ENCODE measurements around the gene REG1A. TPM values are rescaled to one million over a fixed set of nuclear protein-coding genes. Genes with fewer than 3 reads are reported as not detected.

REG1A gene
- total RNA-seq, 5 donors from 2014 or later (not counting 1 experiment from before 2014, with no cell fraction given), result 9.1 to 11.7 (median 9.4) TPM; not detected in 2

- no CpG with 5 or more reads among the region's 1 CpG for WGBS (ENCODE audit: insufficient coverage)
- CTCF ChIA-PET, result no interaction called here
- no peaks in the 10 kb centered on the region for H3K27me3 Mint-ChIP-seq
- no peak overlapping the region for H3K4me3 ChIP-seq (ENCODE audit: control insufficient read depth in 1 of 2, extremely low read depth in 1 of 2, low read length in 1 of 2)
- H3K4me1 Mint-ChIP-seq, result no peaks in the 10 kb centered on the region
- no peaks in the 10 kb centered on the region for H3K36me3 ChIP-seq (ENCODE audit: control insufficient read depth in 2 of 2, extremely low read depth in 1 of 2, insufficient read depth in 1 of 2, low read length in 1 of 2)
- POLR2A ChIA-PET, result interaction anchor here in 1 of 2 donors (0.7 kb wide), 1 partner anchor 10 kb away, joined by 3 read pairs; no protein-coding TSS in a partner anchor
- ATAC-seq (replicated peaks in 1 of 4) (no peak), DNase-seq (no peak)
- H3K9me3 ChIP-seq, result no peaks in the 10 kb centered on the region
- no peak overlapping the region for H3K4me3 Mint-ChIP-seq
- H3K9me3 Mint-ChIP-seq, result peaks cover 8 to 13% (median 10%) of the 10 kb centered on the region in 3 donors
- H3K27ac Mint-ChIP-seq, result no peak overlapping the region
- no peak overlapping the region for H3K27ac ChIP-seq (ENCODE audit: low read length)
- H3K4me1 ChIP-seq (ENCODE audit: control insufficient read depth in 1 of 2, extremely low read depth in 1 of 2, insufficient read depth in 2 of 2, low read length in 2 of 2), result no peaks in the 10 kb centered on the region
- no peaks in the 10 kb centered on the region for H3K27me3 ChIP-seq (replicated peaks in 1 of 2; ENCODE audit: control insufficient read depth in 2 of 2, extremely low read depth in 1 of 2, insufficient read depth in 2 of 2, low read length in 1 of 2)
- H3K36me3 Mint-ChIP-seq, result no peaks in the 10 kb centered on the region
Observed at GRCh38 chr2:79162801-79163200, 42.5 kb downstream of the REG1A start.

GRCh38 chr2:79171348-79171958 is 51.2 kb downstream of the REG1A start:
- H3K27me3 Mint-ChIP-seq, result no peaks in the 10 kb centered on the region
- H3K4me3 Mint-ChIP-seq, result no peak overlapping the region
- WGBS (ENCODE audit: insufficient coverage), result no CpG with 5 or more reads among the region's 2 CpGs

More at GRCh38 chr2:79171348-79171958, 51.2 kb downstream of the REG1A start:
- H3K4me3 ChIP-seq (ENCODE audit: control insufficient read depth in 1 of 2, extremely low read depth in 1 of 2, low read length in 1 of 2), result no peak overlapping the region
- no peaks in the 10 kb centered on the region for H3K9me3 ChIP-seq
- H3K27ac ChIP-seq (ENCODE audit: low read length), result no peak overlapping the region
- Mint-ChIP-seq H3K36me3 (no peaks in the 10 kb centered on the region), H3K4me1 (no peaks in the 10 kb centered on the region), H3K9me3 (peaks cover 4 to 9% (median 7%) of the 10 kb centered on the region in 3 donors), H3K27ac (no peak overlapping the region)
- DNase-seq (no peak), ATAC-seq (replicated peaks in 1 of 4) (no peak)
- no peaks in the 10 kb centered on the region for H3K27me3 ChIP-seq (replicated peaks in 1 of 2; ENCODE audit: control insufficient read depth in 2 of 2, extremely low read depth in 1 of 2, insufficient read depth in 2 of 2, low read length in 1 of 2)
- no peaks in the 10 kb centered on the region for H3K4me1 ChIP-seq (ENCODE audit: control insufficient read depth in 1 of 2, extremely low read depth in 1 of 2, insufficient read depth in 2 of 2, low read length in 2 of 2)
- no peaks in the 10 kb centered on the region for H3K36me3 ChIP-seq (ENCODE audit: control insufficient read depth in 2 of 2, extremely low read depth in 1 of 2, insufficient read depth in 1 of 2, low read length in 1 of 2)
- ChIA-PET CTCF (no interaction called here), POLR2A (no interaction called here)

Other genes with a start within 250 kb of the REG1A start
- under 1 TPM in 3 of 5 donors, not detected in 2; 0.32 to 0.72 (median 0.38) TPM for gene REG3G, start 94.8 kb upstream of the REG1A start, total RNA-seq
- gene REG1B, start 32.5 kb upstream of the REG1A start, total RNA-seq, result 1 to 10 TPM in 3 of 5 donors, not detected in 2; 4.9 to 6.5 (median 5.4) TPM
- gene REG3A, start 39.3 kb downstream of the REG1A start, total RNA-seq, result under 1 TPM in 2 of 5 donors, not detected in 3; 0.35 to 0.46 TPM